ENCODE results near the gene ZNF230.

ZNF230 gene

DNA sequence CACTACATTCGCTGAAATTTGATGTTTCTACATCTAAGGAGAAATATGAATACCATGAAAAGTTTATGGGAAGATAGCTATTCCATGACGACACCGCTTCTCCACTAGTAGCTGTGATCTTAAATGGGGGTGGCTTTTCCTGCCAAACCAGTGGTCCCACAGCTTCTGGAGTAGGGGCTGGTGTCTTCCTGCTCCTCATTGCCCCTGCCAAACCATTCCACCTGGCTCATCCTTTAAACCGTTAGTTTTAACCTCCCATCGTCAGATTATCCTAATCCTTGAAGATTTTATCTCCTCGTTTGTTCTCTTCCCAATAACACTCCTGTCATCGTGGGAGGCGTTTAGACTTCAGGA is 568 bp upstream of the ZNF230 start:
- Histone ChIP-seq H3K9ac (ENCODE audit: low read length) (peak overlapping the region; percentile 25; the same call in 1 of the 2 replicates), H3K36me3 (replicated peaks; ENCODE audit: insufficient read depth, low read length) (no peaks in the 10 kb centered on the region), H3K79me2 (ENCODE audit: low read length) (no peaks in the 10 kb centered on the region), H3K4me1 (ENCODE audit: low read length) (peaks cover 4% of the 10 kb centered on the region; the same call in 1 of the 2 replicates), H4K20me1 (ENCODE audit: insufficient read depth, low read length) (no peaks in the 10 kb centered on the region), H2AFZ (ENCODE audit: low read length) (peak overlapping the region; percentile 89), H3F3A (ENCODE audit: insufficient read depth, low read length) (no peaks in the 10 kb centered on the region), H3K27me3 (replicated peaks; ENCODE audit: insufficient read depth, low read length) (no peaks in the 10 kb centered on the region), H3K4me3 (ENCODE audit: low read length) (peak overlapping the region; percentile 84), H3K9me3 (replicated peaks; ENCODE audit: insufficient read depth, low read length) (no peaks in the 10 kb centered on the region), H3K27ac (ENCODE audit: low read length) (no peak overlapping the region), H3K9me2 (replicated peaks; ENCODE audit: insufficient read depth, low read length) (no peaks in the 10 kb centered on the region), H3K4me2 (ENCODE audit: low read depth, low read length) (peak overlapping the region; percentile 80)
- TF ChIP-seq EZH2phosphoT487 (IDR thresholded peaks at IDR 0.05; ENCODE audit: low read length): no peak
- no peak for TF ChIP-seq EZH2 (optimal IDR thresholded peaks at IDR 0.05; ENCODE audit: low read depth, low read length)
- TF ChIP-seq, protein P1, sequence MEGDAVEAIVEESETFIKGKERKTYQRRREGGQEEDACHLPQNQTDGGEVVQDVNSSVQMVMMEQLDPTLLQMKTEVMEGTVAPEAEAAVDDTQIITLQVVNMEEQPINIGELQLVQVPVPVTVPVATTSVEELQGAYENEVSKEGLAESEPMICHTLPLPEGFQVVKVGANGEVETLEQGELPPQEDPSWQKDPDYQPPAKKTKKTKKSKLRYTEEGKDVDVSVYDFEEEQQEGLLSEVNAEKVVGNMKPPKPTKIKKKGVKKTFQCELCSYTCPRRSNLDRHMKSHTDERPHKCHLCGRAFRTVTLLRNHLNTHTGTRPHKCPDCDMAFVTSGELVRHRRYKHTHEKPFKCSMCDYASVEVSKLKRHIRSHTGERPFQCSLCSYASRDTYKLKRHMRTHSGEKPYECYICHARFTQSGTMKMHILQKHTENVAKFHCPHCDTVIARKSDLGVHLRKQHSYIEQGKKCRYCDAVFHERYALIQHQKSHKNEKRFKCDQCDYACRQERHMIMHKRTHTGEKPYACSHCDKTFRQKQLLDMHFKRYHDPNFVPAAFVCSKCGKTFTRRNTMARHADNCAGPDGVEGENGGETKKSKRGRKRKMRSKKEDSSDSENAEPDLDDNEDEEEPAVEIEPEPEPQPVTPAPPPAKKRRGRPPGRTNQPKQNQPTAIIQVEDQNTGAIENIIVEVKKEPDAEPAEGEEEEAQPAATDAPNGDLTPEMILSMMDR (IDR thresholded peaks at IDR 0.05; ENCODE audit: low read length): no peak
- DNase-seq: no peak

DNA sequence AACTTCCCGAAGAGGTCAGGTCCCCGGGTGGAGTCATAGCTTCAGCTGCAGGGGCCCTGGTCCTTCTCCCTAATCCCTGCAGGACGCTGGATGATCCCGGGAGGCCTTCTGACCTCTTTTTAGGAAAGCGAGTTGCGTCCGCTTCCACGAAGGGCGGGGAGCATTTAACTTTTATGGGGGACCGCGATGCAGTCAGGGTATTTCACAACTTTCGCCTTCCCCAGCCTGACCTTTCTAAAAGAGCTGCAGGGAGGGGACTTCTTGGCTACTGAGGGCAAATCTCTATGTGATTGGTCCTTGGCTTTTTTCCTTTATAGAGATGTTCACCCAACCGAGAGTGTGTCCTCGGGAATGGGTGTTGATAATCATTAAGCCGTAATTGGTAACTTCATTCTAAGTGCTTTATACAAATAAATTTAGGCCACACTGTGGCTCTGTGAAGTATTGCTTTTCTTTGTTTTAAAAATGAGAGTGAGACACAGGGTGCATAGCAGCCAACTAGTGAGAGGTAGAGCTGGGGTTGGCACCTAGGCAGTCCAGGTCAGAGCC is 778 bp downstream of the ZNF230 start:
- H4K20me1 ChIP-seq (ENCODE audit: insufficient read depth, low read length): no peaks in the 10 kb centered on the region
- H3K79me2 ChIP-seq (ENCODE audit: low read length): no peaks in the 10 kb centered on the region
- no peak overlapping the region for H3K9ac ChIP-seq (ENCODE audit: low read length)
- peaks cover 4% of the 10 kb centered on the region; the same call in 1 of the 2 replicates for H3K4me1 ChIP-seq (ENCODE audit: low read length)
- H3K9me2 ChIP-seq (replicated peaks; ENCODE audit: insufficient read depth, low read length): no peaks in the 10 kb centered on the region
- no peaks in the 10 kb centered on the region for H3K36me3 ChIP-seq (replicated peaks; ENCODE audit: insufficient read depth, low read length)
- H3K27me3 ChIP-seq (replicated peaks; ENCODE audit: insufficient read depth, low read length): no peaks in the 10 kb centered on the region
- H3K27ac ChIP-seq (ENCODE audit: low read length): no peak overlapping the region
- TF ChIP-seq, protein P1 (IDR thresholded peaks at IDR 0.05; ENCODE audit: low read length): no peak; the same call in 1 of the 2 replicates
- TF ChIP-seq EZH2 (optimal IDR thresholded peaks at IDR 0.05; ENCODE audit: low read depth, low read length) (no peak), EZH2phosphoT487 (IDR thresholded peaks at IDR 0.05; ENCODE audit: low read length) (no peak)
- peak; percentile 19 for DNase-seq
- H3K4me3 ChIP-seq (ENCODE audit: low read length): peak overlapping the region; percentile 84
- H3F3A ChIP-seq (ENCODE audit: insufficient read depth, low read length): no peaks in the 10 kb centered on the region
- H3K4me2 ChIP-seq (ENCODE audit: low read depth, low read length): peak overlapping the region; percentile 80
- H2AFZ ChIP-seq (ENCODE audit: low read length): peak overlapping the region; percentile 89
- H3K9me3 ChIP-seq (replicated peaks; ENCODE audit: insufficient read depth, low read length): no peaks in the 10 kb centered on the region

DNA sequence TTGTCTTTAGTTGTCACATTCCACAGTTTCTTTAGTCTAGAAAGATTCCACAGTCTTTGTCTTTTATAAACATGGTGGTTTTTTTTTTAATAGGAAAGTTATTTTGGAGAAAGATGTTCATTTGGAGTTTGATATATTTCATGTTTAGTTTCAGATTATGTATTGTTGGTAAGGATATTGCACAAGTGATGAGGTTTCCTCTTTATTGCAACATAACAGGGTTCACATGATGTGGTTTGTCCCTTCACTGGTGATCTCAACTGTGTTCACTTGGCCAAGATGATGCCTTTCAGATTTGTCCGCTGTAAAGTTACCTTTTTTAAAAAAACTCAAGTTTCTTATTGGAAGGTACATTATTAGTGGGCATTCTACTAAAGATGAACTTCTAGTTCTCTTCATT is 3.2 kb downstream of the ZNF230 start:
- Histone ChIP-seq H3K9me3 (replicated peaks; ENCODE audit: insufficient read depth, low read length) (no peaks in the 10 kb centered on the region), H3K4me3 (ENCODE audit: low read length) (no peak overlapping the region), H3K4me2 (ENCODE audit: low read depth, low read length) (no peak overlapping the region), H3K36me3 (replicated peaks; ENCODE audit: insufficient read depth, low read length) (peaks cover 8% of the 10 kb centered on the region), H3K27me3 (replicated peaks; ENCODE audit: insufficient read depth, low read length) (no peaks in the 10 kb centered on the region), H4K20me1 (ENCODE audit: insufficient read depth, low read length) (no peaks in the 10 kb centered on the region), H2AFZ (ENCODE audit: low read length) (no peak overlapping the region), H3K27ac (ENCODE audit: low read length) (no peak overlapping the region), H3K9me2 (replicated peaks; ENCODE audit: insufficient read depth, low read length) (no peaks in the 10 kb centered on the region), H3K79me2 (ENCODE audit: low read length) (no peaks in the 10 kb centered on the region), H3F3A (ENCODE audit: insufficient read depth, low read length) (no peaks in the 10 kb centered on the region), H3K4me1 (ENCODE audit: low read length) (peaks cover 4% of the 10 kb centered on the region; the same call in 1 of the 2 replicates), H3K9ac (ENCODE audit: low read length) (no peak overlapping the region)
- DNase-seq: no peak
- TF ChIP-seq, protein P1 (IDR thresholded peaks at IDR 0.05; ENCODE audit: low read length): no peak
- no peak for TF ChIP-seq EZH2 (optimal IDR thresholded peaks at IDR 0.05; ENCODE audit: low read depth, low read length)
- no peak for TF ChIP-seq EZH2phosphoT487 (IDR thresholded peaks at IDR 0.05; ENCODE audit: low read length)
